ENCODE results near the gene TRAK2.

DNA sequence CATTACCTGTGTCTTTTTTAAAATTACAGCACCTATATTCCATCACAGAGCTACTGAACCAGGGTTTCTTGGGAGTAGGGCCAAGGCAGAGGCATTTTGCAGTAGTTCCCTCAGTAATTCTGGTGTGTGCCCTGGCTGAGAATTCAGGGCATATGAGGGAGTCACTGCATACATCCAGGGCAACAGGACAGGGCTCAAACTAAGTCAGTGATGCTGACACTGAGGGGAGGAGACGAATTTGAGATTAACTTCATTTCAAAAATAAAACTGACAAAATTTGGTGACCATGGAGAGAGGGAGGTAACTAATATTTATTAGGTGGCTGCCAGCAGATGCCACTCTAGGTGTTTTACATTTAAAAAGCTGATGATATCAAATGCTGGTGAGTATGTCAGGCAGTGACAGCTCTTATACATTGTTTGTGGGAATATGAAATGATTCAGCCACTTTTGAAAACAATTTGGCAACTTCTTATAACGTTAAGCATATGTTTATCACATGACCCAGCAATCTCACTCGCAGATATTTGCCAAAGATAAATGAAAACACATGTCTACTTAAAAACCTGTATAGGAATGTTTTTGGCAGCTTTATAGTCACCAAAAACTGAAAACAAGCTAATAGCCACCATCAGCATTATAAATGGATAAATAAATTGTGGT lies 20.6 kb upstream of the TRAK2 start:
- TF ChIP-seq ZNF114 (CRISPR knock-in tag; IDR thresholded peaks at IDR 0.05) (no peak), CTCF (conservative IDR thresholded peaks at IDR 0.05; ENCODE audit: low read depth in 2 of 2) (no peak), EZH2phosphoT487 (IDR thresholded peaks at IDR 0.05; ENCODE audit: unreplicated experiment) (no peak), EZH2 (IDR thresholded peaks at IDR 0.05; ENCODE audit: low read depth, unreplicated experiment) (no peak), JUNB (IDR thresholded peaks at IDR 0.05; ENCODE audit: unreplicated experiment) (no peak), CREB1 (CRISPR knock-in tag; IDR thresholded peaks at IDR 0.05; ENCODE audit: low read depth) (no peak)
- TF ChIP-seq, protein P1, sequence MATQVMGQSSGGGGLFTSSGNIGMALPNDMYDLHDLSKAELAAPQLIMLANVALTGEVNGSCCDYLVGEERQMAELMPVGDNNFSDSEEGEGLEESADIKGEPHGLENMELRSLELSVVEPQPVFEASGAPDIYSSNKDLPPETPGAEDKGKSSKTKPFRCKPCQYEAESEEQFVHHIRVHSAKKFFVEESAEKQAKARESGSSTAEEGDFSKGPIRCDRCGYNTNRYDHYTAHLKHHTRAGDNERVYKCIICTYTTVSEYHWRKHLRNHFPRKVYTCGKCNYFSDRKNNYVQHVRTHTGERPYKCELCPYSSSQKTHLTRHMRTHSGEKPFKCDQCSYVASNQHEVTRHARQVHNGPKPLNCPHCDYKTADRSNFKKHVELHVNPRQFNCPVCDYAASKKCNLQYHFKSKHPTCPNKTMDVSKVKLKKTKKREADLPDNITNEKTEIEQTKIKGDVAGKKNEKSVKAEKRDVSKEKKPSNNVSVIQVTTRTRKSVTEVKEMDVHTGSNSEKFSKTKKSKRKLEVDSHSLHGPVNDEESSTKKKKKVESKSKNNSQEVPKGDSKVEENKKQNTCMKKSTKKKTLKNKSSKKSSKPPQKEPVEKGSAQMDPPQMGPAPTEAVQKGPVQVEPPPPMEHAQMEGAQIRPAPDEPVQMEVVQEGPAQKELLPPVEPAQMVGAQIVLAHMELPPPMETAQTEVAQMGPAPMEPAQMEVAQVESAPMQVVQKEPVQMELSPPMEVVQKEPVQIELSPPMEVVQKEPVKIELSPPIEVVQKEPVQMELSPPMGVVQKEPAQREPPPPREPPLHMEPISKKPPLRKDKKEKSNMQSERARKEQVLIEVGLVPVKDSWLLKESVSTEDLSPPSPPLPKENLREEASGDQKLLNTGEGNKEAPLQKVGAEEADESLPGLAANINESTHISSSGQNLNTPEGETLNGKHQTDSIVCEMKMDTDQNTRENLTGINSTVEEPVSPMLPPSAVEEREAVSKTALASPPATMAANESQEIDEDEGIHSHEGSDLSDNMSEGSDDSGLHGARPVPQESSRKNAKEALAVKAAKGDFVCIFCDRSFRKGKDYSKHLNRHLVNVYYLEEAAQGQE (IDR thresholded peaks at IDR 0.05; ENCODE audit: unreplicated experiment), result no peak

All from GM23338 (cell line).